Bronchial epithelial cell (primary cell): ENCODE results near the gene ATP6AP2. TPM values are rescaled to one million over a fixed set of nuclear protein-coding genes. Genes with fewer than 3 reads are reported as not detected.

ENCODE experiments used
- DNase-seq: peaks from one replicate; pipeline ENCODE4 v3.0.0-alpha.2; 2010; ENCODE audit warnings: low read depth
- FAIRE-seq: peaks from 2 replicates; lab custom pipeline; 2011; peaks lifted over from hg19 to GRCh38; lab: Jason Lieb, UNC
- H3K27me3 ChIP-seq: 2 replicates; pipeline ENCODE4 v1.5.1; 2011; ENCODE audit warnings: low read length; ENCODE audit not compliant: control insufficient read depth, insufficient read depth
- H3K36me3 ChIP-seq: 2 replicates; pipeline ENCODE4 v1.5.1; 2011; ENCODE audit warnings: low read length; ENCODE audit not compliant: control insufficient read depth, insufficient read depth
- H3K4me3 ChIP-seq: 2 replicates; pipeline ENCODE4 v1.5.1; 2011; ENCODE audit warnings: mild to moderate bottlenecking, low read depth, low read length, control low read depth
- CTCF ChIP-seq: IDR thresholded peaks from 2 replicates; pipeline ENCODE4 v1.5.1; 2011; ENCODE audit warnings: mild to moderate bottlenecking, moderate library complexity, low read length, control low read depth, inconsistent platforms; ENCODE audit not compliant: insufficient read depth, severe bottlenecking
- total RNA-seq: library from RNA; depleted of rRNA; stranded (reverse); fragments of >200 nt; gene quantifications from 2 replicates; pipeline ENCODE4 v1.2.1, GENCODE V29; 2014

ATP6AP2 gene
- total RNA-seq, 1 donor from 2014 or later, result 99.8 TPM

GRCh38 chrX:40542208-40542607 lies 38.6 kb upstream of the ATP6AP2 start:
- H3K36me3 ChIP-seq, result no peaks in the 10 kb centered on the region
- H3K4me3 ChIP-seq, result no peak overlapping the region
- no peaks in the 10 kb centered on the region for H3K27me3 ChIP-seq
- no peak for DNase-seq
- no peak for FAIRE-seq
- no peak for TF ChIP-seq CTCF

GRCh38 chrX:40542972-40543371 lies 37.8 kb upstream of the ATP6AP2 start:
- Histone ChIP-seq H3K27me3 (no peaks in the 10 kb centered on the region), H3K36me3 (no peaks in the 10 kb centered on the region), H3K4me3 (no peak overlapping the region)
- TF ChIP-seq CTCF, result no peak
- DNase-seq (no peak), FAIRE-seq (no peak)

- peak; percentile 70 for TF ChIP-seq CTCF
- no peak for FAIRE-seq
- DNase-seq, result peak; percentile 57
Observed at GRCh38 chrX:40543661-40544328, 37.0 kb upstream of the ATP6AP2 start.

GRCh38 chrX:40544343-40545266 lies 36.2 kb upstream of the ATP6AP2 start:
- Histone ChIP-seq H3K27me3 (no peaks in the 10 kb centered on the region), H3K36me3 (no peaks in the 10 kb centered on the region), H3K4me3 (no peak overlapping the region)
- TF ChIP-seq CTCF, result no peak
- peak; percentile 18 for DNase-seq
- FAIRE-seq, result peak; percentile 64

More at GRCh38 chrX:40543661-40544328, 37.0 kb upstream of the ATP6AP2 start:
- Histone ChIP-seq H3K27me3 (no peaks in the 10 kb centered on the region), H3K36me3 (no peaks in the 10 kb centered on the region), H3K4me3 (no peak overlapping the region)

GRCh38 chrX:40546870-40547269 lies 33.9 kb upstream of the ATP6AP2 start:
- no peaks in the 10 kb centered on the region for H3K27me3 ChIP-seq
- no peaks in the 10 kb centered on the region for H3K36me3 ChIP-seq
- TF ChIP-seq CTCF, result no peak
- DNase-seq (no peak), FAIRE-seq (no peak)
- no peak overlapping the region for H3K4me3 ChIP-seq
